ENCODE measurements around the gene MYEOV.

DNA sequence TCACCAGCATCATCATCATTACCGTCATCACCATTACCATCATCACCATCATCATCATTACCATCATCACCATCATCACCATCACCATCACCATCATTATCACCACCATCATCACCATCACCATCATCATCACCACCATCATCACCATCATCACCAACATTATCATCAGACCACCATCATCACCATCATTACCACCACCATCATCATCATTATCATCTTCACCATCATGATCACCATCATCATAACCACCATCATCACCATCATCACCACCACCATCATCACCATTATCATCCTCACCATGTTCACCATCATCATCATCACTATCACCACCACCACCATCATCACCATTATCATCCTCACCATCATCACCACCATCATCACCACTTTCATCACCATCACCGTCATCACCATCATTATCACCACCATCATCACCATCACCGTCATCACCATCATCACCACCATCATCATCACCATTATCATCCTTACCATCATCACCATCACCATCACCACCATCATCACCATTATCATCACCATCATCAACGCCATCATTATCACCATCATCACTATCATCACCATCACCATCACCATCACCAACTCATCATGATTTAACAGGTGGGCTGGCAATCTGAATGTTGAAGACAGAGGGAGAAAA, 2.4 kb upstream of the MYEOV start:
- TF ChIP-seq, protein P1, sequence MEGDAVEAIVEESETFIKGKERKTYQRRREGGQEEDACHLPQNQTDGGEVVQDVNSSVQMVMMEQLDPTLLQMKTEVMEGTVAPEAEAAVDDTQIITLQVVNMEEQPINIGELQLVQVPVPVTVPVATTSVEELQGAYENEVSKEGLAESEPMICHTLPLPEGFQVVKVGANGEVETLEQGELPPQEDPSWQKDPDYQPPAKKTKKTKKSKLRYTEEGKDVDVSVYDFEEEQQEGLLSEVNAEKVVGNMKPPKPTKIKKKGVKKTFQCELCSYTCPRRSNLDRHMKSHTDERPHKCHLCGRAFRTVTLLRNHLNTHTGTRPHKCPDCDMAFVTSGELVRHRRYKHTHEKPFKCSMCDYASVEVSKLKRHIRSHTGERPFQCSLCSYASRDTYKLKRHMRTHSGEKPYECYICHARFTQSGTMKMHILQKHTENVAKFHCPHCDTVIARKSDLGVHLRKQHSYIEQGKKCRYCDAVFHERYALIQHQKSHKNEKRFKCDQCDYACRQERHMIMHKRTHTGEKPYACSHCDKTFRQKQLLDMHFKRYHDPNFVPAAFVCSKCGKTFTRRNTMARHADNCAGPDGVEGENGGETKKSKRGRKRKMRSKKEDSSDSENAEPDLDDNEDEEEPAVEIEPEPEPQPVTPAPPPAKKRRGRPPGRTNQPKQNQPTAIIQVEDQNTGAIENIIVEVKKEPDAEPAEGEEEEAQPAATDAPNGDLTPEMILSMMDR (IDR thresholded peaks at IDR 0.05): peak in 1 of 3 donors; percentile 14
- TF ChIP-seq POLR2A (IDR thresholded peaks at IDR 0.05): no peak

Data from lower leg skin (tissue), 3 donors.